Stimulated activated effector memory CD8-positive, alpha-beta T cell treated with anti-CD3 and anti-CD28 coated beads, Interleukin-12 subunit alpha, Interleukin-12 subunit beta, amount 100 ng/mL, for 72 hours (primary cell): ENCODE data around the gene WFIKKN1.

ENCODE experiments used
- ATAC-seq: fragments of 150-1000 bp; cut with Tn5 transposase; 2 replicates; pipeline ENCODE4 v1.10.0; 2021
- DNase-seq, 2 donors: peaks; one replicate each; pipeline ENCODE4 v3.0.0; 2021 to 2022; ENCODE audit warnings: low spot score in 2 of 2
- H3K27ac Mint-ChIP-seq: one replicate; pipeline ENCODE4 v1.8.0; 2022; ENCODE audit warnings: mild to moderate bottlenecking, mixed read lengths
- H3K36me3 Mint-ChIP-seq: one replicate; pipeline ENCODE4 v1.8.0; 2022; ENCODE audit warnings: mild to moderate bottlenecking, mixed read lengths
- H3K4me1 Mint-ChIP-seq: one replicate; pipeline ENCODE4 v1.8.0; 2022; ENCODE audit warnings: mixed read lengths
- H3K4me3 Mint-ChIP-seq: one replicate; pipeline ENCODE4 v1.8.0; 2022; ENCODE audit warnings: mild to moderate bottlenecking, mixed read lengths
- H3K9me3 Mint-ChIP-seq: one replicate; pipeline ENCODE4 v1.8.0; 2022; ENCODE audit warnings: mixed read lengths

The WFIKKN1 gene

GRCh38 chr16:682493-683395 lies 52.0 kb downstream of the WFIKKN1 start:
- ATAC-seq, result no peak
- H3K4me3 Mint-ChIP-seq, result peak overlapping the region; percentile 73
- H3K4me1 Mint-ChIP-seq, result peaks cover 49% of the 10 kb centered on the region
- DNase-seq, result no peak
- peaks cover 48% of the 10 kb centered on the region for H3K36me3 Mint-ChIP-seq
- H3K9me3 Mint-ChIP-seq, result no peaks in the 10 kb centered on the region
- peak overlapping the region; percentile 89 for H3K27ac Mint-ChIP-seq

- Mint-ChIP-seq H3K4me3 (peak overlapping the region; percentile 73), H3K36me3 (peaks cover 48% of the 10 kb centered on the region), H3K9me3 (no peaks in the 10 kb centered on the region), H3K27ac (peak overlapping the region; percentile 89), H3K4me1 (peaks cover 50% of the 10 kb centered on the region)
- ATAC-seq (no peak), DNase-seq (no peak)
Measured at GRCh38 chr16:683396-684070, 52.7 kb downstream of the WFIKKN1 start.
